Right lung (tissue), 5 donors: ENCODE results near the gene FGD5. TPM values are rescaled to one million over a fixed set of nuclear protein-coding genes. Genes with fewer than 3 reads are reported as not detected.
"Not testable (repeated sequence)": the region's sequence is repeated elsewhere in the genome, so short reads cannot be mapped to it uniquely, and the experiment has no call there.

Source experiments
- DNase-seq, 2 donors: peaks; one replicate each; pipeline ENCODE4 v3.0.0-alpha.2; 2013
- polyA plus RNA-seq, 5 donors: library from polyadenylated mRNA; unstranded; fragments of 120-200 nt; gene quantifications; one replicate each; pipeline versions ENCODE4 v1.2.1 to v1.2.3, GENCODE V29; 2013; ENCODE audit warnings: inconsistent platforms in 1 of 5, low replicate concordance in 1 of 5; ENCODE audit not compliant: insufficient read length in 5 of 5, insufficient read depth in 1 of 5

FGD5 gene
- polyA plus RNA-seq, 5 donors, result 30.3 to 44.7 (median 37.8) TPM

DNA sequence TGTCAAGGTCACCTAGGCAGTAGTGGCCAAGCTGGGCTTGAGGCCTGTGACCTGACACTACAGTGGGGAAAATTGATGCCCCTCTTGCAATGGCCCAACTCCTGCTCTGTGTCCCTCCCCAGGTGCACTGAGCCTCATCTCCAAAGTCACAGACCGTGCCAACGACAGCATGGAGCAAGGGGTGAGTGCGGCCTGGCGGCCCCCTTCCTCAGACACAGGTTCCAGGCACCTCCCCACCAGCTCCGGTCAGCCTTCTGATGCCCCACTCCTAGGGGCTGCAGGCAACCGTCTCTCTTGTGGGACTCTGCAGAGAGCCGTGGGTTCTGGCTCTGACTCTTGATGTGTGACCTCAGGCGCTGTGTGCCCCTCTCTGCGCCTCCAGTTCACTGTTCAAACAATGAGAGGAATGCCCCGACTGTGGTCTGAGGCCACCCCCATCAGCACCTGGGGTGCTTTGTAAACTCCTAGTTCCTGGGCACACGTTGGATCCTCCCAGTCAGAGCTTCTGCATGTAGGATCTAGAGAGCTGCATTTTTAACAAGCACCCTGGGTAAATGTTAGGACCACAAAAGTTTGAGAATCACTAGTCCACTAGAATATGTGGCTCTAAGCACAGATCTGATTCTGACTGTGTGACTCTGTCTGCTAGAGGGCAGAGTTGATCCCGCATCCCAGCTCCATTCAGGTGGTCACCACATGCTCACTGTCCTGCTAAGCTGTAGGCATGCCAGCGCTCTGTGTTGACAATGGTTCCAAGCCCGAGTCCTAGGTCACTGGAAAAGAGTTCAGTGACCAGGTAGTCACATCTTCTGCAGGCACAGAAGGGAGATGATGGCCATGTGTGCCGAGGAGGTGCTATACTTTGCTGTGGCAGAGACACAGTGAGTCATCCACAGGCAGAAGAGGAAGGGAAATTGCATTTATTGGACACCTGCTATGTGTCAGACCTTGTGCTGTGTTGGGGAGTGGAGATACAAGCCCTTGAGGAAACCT lies 82.4 kb downstream of the FGD5 start:
- no peak for DNase-seq

DNA sequence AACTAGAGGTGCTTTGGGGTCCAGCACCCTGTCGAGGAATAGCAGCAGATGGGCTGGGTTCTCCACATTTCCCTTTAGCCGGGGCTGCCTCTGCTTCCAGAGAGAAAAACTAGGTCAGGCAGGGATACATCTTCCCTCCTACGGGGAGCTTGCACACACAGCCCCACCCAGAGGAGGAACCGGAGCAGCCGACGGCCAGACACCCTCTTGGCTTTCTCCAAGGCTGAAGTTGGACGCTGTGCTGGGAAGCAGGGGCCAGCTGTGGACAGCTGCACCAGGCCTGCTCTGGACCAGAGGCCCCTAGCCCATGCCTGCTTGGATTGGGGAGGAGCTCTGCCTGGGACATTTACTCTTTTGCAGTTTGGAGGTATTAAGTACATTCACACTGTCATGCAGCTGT lies 84.0 kb downstream of the FGD5 start:
- DNase-seq, result peak; percentile 89 to 90

DNA sequence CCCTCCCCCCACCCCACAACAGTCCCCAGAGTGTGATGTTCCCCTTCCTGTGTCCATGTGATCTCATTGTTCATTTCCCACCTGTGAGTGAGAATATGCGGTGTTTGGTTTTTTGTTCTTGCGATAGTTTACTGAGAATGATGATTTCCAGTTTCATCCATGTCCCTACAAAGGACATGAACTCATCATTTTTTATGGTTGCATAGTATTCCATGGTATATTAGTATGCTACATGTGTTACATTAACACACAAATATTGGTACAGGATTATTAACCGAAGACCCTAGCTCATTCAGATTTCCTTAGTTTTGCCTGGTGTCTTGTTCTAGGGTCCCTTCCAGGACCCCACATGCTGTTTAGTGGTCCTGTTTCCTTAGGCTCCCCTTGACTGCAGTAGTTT lies 84.7 kb downstream of the FGD5 start:
- DNase-seq, result not testable (repeated sequence)

DNA sequence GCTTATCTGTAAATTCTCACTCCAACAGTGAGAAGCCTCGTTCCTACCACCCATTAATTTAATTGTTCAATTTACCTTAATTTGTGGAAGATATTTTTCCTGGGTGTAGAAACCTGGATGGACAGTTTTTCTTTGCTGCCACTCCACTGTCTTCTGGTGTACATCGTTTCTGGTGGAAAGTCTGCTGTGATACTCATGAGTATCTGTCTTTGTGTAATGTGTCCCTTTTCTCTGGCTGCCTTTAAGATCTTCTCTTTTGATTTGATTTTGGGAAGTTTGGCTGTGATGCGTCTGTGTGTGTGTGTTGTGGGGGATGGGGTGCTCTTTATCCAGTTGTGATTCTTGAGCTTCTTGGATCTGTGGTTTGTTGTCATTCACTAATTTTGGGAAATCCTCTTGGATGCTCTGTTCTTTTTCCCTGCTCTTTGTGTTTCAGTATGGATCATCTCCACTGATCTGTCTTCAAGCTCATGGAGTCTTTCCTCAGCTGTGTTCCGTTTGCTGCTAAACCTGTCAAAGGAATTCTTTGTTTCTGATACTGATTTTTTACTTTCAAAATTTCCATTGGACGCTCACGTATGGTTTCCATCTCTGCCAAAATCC lies 86.4 kb downstream of the FGD5 start:
- DNase-seq, result no peak

DNA sequence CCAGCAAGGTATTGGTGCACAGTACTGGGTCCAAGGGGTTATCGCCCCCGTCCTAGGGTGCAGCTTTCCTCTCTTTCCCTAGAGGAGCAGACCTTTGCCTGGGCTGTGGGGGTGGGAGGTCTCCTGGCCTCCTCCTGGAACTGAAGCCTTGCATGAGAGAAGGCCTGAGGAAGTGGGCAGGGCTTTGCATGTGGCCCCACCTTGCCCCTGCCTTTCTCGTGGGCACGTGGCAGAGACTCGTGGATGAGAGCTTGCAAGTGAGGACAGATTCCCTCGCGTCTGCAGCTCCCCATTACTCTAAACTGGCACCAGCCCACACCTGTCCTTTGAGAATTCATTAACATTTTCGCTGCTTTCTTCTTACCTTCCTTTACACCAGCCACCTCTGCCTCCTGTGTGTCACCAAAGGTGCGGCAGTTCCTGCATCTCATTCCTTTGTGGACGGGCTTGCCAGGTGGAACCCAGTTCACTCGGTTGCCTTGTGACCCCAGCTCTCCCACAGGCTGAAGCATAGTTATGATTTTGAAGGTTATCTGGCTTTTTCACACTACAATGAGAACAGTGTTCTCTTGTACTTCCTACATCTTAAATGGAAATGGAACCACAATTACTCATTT lies 87.7 kb downstream of the FGD5 start:
- no peak for DNase-seq

DNA sequence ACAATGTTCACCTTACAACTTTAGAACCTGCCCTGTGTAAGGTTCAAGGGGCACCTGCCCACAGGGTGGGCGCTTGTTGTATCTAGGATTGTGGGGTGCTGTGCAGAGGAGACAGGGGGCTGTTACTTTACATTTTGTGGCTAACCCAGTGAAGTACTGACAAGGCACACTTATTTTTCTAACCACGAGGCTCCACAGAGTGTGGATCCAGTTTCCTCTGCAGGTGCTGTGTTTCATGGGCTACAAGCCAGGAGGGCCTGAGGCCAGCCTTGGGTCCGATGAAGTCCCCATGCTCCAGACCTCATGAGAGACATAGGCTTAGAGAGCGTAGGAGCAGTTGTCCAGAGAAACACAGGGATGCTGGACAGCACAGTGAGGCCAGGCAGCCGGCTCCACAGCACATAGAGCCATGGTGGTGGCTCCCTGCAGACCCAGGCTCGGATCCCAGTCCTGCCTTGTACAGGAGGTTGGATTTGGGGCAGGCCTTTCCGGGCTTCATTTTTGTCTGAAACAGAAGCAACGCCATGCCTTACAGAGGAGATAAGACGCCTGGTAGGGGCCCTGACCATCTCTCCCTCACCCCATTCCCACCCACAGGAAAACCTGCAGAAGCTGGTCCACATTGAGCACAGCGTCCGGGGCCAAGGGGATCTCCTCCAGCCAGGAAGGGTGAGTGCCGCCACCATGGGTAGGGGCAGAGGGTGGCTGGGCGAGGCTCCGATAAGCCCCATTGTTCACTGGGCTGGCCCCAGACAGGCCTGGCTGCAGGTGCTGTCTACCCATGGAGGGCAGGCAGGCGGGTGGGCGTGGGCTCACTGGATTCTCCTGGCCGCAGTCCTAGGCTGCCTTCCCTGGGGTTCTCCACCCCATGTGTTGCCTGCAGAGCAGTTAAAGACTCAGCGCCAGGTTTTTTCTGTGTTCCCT lies 88.5 kb downstream of the FGD5 start:
- DNase-seq, result no peak

DNA sequence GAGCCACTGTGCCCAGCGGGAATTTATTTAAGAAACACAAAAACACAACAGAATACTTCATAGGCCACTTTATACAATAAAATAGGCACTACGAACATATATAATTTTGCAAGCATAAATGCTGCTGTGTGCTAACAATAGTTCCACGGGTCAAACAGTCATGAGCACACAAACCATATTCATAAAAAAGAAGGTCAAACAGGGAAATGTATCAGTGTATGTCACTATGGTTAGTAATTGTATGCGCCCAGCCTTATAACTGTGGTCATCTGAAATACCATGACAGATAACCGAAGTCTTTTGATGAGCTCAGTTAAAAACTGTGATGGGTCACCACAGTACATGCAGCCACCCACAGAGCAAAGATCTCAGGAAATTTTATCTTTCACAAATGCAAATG lies 90.5 kb downstream of the FGD5 start:
- DNase-seq, result no peak

DNA sequence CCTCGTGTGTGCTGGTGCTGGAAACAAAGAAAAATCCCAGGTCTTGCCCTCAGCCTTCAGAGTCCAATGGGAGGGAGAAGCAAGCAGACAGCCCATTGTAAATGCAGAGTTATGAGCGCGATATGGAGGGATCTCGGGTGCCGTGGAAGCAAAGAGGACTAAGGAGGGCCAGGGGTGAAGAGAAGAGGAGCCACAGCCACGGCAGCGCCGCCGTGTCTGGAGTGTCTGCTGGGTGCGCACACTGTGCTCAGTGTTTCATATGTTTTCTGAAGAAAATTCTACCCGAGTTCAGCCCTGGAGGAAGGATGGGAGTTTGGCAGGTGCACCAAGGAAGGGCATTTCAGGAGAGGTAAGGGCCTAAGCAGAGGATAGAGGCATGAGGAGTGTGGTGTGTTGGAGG lies 92.9 kb downstream of the FGD5 start:
- no peak for DNase-seq

DNA sequence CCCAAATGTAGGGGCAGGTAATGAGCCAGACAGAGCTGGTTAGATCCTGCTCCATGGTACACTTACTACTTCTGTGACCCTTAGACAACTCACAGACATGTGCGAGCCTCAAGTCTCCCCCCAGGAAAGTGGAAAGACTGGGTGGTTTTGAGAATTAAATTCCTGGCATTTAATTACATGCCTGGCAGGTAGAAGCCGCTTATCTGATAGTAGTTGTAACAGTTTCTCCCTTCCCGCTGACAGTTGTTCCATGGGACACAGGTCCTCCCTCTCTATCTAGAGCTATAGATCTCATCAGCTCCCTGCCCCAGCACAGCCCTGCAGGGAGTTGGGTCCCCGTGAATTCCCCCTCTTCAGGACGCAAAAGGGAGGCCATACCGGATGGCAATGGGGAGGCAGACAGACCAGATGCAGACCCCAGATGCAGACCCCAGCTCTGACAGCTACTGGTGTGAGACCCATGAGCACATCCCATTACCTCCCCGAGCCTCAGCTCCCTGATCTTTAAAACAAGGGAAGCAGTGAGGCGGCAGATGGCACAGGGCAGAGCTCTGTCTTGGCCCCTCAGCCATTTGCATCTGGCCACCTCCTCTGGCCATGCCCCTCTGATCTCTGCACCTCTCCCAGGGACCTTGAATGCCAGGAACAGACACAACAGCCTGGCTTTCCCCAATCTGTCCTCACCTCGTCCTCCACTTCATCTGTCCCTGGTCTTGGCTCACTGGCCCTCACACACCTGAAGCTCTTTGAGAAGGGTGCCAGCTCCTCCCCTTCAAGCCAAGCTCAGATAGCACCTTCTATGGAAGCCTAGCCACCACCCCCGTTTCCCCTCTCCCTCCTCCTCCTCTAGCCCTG lies 94.5 kb downstream of the FGD5 start:
- DNase-seq, result no peak

DNA sequence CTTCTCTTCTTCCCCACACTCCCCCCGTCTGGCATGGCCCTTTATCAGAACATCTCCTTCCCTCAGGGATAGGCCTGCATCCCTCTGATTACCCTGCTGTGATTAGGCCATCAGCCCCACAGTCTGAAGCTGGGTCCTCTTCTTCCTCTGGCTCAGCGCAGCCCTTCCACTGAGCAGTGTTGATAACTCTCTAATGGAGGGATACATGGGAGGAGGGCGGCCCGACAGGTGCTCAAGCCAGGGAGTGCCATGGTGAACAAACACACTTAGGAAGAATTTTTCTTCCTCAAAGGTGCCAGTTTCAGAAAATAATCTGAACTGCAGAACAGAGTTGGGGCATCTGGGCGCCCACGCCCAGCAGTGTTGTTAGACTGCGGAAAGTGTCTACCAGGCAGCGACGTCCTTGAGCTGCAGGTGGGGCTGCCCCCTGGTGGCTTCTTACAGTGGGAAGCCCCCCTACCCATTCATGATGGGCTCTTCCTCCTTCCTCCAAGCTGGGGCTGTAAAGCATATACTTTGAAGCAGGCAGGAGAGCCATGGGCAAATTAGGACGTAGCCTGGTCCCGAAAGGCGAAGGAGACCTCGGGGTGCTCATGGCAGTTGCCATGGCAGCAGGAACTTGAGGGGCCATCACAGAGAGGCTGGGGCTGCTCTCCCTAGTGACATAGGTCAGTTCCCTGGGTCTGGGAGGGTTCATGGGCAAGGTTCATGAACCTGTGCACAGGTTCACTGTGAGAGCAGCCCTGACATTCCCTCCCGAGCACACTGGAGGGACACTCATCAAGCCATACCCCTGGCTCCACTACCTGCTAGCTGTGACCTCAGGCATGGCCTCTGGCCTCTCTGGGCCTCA lies 95.4 kb downstream of the FGD5 start:
- no peak for DNase-seq

DNA sequence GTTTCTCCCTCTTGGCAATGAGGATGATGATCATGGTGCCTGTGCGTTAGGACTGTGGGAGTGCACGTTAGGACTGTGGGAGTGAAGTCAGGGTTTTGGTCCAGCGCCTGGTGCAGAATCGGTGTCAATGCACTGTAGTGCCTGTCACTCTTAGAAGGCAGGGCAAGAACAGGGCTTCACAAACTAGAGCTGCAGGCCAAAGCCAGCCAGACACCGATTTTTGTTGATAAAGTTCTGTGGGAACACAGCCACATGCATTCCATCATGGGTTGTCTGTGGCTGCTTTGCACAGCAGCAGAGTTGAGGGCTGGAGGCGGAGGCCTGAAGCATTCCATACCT lies 96.0 kb downstream of the FGD5 start:
- no peak for DNase-seq

DNA sequence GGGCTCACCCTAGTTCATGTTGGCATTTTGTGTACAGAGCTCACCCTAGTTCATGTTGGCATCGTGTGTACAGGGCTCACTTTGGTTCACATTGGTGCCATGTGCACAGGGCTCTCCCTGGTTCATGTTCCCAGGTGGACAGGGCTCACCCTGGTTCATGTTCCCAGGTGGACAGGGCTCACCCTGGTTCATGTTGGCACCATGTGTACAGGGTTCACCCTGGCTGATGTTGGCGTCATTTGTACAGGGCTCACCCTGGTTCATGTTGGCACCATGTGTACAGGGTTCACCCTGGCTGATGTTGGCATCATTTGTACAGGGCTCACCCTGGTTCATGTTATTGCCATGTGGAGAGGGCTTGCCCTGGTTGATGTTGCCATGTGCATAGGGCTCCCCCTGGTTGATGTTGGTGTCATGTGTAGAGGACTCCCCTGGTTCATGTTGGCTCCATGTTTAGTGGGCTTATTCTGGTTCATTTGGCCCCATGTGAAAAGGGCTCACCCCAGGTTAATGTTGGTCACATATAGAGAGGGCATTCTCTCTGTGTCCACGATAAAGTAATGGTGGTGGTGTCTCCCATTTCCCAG lies 97.0 kb downstream of the FGD5 start:
- DNase-seq, result no peak

DNA sequence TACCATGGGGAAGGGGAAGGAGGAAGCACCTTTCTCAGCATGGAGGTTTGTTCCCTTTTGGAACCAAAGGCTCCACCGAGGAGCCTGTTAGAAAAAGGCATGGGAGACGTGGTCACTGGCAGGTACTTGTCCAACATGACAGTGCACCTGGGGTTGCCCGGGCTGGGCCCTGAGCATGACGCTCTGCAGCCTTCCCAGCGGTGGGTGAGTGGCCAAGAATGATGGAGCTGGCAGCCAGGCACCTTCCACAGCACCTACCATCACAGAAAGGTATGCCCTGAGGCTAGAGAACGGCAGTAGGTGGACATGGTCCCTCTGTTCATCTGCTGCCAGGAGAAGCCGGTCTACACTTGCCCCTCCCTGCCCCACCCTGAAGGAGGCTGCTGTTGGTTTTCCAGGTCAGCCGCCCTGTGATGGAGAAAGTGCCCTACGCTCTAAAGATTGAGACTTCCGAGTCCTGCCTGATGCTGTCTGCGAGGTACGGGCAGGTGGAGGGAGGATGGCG lies 99.6 kb downstream of the FGD5 start:
- DNase-seq, result no peak

DNA sequence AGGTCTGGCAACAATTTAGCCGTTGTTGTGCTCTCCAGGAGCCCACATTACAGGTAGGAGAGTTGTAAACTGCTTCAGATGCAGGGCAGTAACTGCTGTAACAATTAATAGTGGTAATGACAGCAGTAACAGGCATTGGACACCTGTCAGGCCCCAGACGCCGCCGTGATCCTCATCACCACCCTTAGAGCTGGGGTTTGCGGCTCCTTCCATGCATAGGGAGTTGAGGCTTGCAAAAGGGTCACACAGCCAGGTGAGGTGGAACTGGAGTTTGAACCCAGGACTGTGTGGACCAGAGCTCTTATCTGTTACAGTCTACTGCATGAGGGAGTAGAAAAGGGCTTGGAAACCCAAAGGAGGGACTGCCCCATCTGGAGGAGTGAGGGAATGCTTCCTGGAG lies 101.8 kb downstream of the FGD5 start:
- DNase-seq, result no peak

DNA sequence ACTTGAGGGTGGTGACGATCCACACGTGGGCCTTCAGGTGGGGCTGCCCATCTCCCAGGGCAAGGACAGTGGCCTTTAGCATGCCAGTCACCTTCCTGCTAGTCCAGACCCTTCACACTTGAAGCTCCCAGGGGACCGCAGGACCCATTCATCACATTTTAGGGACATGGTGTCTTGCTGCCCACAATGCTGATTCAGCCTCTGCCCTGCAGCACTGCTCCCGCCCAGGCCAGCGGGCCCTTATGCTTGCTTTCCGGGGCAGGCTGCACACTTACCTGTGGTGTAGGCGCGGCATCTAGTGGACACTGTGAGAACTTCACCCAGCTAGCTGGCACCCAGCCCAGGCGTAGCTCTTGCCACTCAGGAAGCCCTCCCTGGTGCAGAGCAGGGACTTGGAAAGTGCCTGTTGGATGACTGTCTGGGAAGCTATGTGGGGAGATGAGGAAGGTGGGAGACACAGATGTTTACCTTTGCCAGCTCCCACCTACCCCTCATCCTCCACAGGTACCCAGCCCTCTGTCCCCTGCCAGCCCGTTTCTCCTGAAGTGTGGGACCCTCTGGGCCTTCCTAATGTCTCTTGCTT lies 102.4 kb downstream of the FGD5 start:
- DNase-seq, result peak; percentile 86 to 91

DNA sequence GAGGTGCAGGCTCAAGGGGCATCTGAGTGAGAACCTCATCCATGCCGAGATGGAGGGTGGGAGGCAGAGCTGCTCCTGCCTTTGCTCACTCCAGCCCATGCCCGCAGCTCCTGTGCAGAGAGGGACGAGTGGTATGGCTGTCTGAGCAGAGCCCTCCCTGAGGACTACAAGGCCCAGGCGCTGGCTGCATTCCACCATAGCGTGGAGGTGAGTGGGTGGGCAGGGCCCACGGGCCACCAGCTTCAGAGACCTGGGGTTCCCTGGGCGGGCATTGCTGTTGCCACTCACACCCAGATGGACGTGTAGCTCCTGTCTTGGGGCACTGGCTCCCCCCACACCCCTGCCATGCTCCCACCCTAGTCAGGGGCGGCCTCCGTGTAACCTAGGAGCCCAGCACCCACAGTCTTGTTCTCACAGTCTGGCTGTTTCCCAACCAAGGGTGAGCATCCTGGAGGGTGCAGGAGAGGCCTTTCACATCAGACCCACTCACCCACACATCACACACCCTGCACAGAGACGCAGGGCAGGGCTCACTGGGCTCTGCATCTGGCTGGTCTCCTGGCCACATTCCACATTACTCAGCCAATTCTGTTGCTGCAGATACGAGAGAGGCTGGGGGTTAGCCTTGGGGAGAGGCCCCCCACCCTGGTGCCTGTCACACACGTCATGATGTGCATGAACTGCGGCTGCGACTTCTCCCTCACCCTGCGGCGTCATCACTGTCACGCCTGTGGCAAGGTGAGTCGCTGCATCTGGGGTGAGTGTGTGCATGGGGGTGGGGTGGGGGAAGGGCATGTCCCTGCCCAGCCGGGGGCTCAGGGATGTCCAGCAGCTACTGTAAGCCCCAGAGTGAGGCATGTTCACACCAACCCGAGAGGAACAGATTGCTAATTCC lies 103.3 kb downstream of the FGD5 start:
- DNase-seq, result no peak

DNA sequence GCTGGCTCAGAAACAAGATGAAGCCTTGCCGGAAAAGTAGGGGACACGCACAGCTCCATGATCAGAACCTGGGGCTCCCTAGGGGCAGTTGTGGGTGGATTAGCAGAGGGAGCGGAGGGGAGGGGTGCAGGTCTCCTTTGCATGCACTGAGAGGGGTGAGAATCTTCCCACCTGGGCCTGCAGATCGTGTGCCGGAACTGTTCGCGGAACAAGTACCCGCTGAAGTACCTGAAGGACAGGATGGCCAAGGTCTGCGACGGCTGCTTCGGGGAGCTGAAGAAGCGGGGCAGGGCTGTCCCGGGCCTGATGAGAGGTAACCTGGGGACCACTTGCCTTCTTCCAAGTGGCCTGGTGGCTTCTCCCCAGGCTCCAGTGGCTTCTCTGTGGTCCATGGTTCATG lies 104.1 kb downstream of the FGD5 start:
- no peak for DNase-seq

DNA sequence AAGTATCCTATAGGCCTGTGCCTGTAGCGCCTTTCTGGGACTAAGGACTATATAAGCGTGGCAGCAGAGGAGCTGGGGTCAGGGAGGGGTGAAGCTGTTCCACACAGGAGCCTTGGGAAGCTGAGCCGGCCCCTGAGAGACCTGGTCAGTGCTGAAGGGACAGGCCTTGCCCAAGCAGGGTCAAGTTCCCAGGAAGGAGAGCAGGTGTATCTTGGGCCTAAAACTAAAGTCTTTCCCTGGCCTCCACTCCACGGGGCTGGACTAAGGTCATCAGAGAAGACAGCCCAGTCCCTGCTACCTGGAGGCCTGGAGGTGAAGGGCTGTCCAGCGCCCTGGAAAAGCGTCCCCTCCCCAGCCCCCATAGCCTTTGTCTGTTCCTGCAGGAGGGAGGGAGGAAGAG lies 104.7 kb downstream of the FGD5 start:
- no peak for DNase-seq
